Hepatocyte (in vitro differentiated cells): Measurements from ENCODE around the gene LBP.
"Not testable (repeated sequence)": the region's sequence is repeated elsewhere in the genome, so short reads cannot be mapped to it uniquely, and the experiment has no call there.

ENCODE experiments used
- EZH2 ChIP-seq: fragments of 200-600 bp; sonication (generic); IDR thresholded peaks from 2 replicates; pipeline ENCODE4 v1.6.1; 2016; ENCODE audit warnings: antibody characterized with exemption, mild to moderate bottlenecking, borderline replicate concordance
- EZH2phosphoT487 ChIP-seq: fragments of 200-600 bp; sonication (generic); IDR thresholded peaks from one replicate; pipeline ENCODE4 v1.6.1; 2018; ENCODE audit warnings: antibody characterized with exemption, mild to moderate bottlenecking, low read depth, moderate library complexity; ENCODE audit not compliant: unreplicated experiment, severe bottlenecking
- TF ChIP-seq, protein P1 (sequence below): fragments of 200-600 bp; sonication (generic); IDR thresholded peaks from 2 replicates; pipeline ENCODE4 v1.5.1; 2016; ENCODE audit warnings: antibody characterized with exemption, mild to moderate bottlenecking; ENCODE audit not compliant: poor library complexity

DNA sequence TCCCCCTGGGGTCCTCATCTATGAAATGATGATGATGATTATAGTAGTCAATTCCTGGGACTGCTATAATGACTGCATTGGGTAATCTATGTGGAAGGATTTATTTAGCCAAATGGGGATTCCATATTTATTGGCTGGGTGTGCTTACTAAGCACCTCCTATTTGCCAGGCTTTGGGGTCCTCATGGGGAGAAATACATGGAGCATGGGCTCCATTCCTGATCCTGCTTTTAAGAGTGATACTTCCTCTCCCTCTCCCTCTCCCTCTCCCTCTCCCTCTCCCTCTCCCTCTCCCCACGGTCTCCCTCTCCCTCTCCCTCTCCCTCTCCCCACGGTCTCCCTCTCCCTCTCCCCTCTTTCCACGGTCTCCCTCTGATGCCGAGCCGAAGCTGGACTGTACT, 31.6 kb downstream of the LBP start:
- TF ChIP-seq, protein P1, sequence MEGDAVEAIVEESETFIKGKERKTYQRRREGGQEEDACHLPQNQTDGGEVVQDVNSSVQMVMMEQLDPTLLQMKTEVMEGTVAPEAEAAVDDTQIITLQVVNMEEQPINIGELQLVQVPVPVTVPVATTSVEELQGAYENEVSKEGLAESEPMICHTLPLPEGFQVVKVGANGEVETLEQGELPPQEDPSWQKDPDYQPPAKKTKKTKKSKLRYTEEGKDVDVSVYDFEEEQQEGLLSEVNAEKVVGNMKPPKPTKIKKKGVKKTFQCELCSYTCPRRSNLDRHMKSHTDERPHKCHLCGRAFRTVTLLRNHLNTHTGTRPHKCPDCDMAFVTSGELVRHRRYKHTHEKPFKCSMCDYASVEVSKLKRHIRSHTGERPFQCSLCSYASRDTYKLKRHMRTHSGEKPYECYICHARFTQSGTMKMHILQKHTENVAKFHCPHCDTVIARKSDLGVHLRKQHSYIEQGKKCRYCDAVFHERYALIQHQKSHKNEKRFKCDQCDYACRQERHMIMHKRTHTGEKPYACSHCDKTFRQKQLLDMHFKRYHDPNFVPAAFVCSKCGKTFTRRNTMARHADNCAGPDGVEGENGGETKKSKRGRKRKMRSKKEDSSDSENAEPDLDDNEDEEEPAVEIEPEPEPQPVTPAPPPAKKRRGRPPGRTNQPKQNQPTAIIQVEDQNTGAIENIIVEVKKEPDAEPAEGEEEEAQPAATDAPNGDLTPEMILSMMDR, result not testable (repeated sequence)
- not testable (repeated sequence) for TF ChIP-seq EZH2phosphoT487, EZH2
